PFSK-1 (cell line): Measurements from ENCODE around the gene BEAN1.

Experiments
- FOXP2 ChIP-seq: optimal IDR thresholded peaks from 2 replicates; pipeline ENCODE3; 2011; ENCODE audit warnings: borderline replicate concordance, control low read depth, inconsistent platforms; ENCODE audit not compliant: insufficient read depth; ENCODE audit errors: extremely low read length, extremely low read depth
- POLR2AphosphoS5 ChIP-seq: IDR thresholded peaks from 2 replicates; pipeline ENCODE4 v1.6.1; 2012; ENCODE audit warnings: low read depth, mild to moderate bottlenecking, control low read depth, low read length, moderate library complexity
- REST ChIP-seq, 2 experiments: IDR thresholded peaks; 2 replicates each; pipeline versions ENCODE4 v1.6.1 to v1.8.0; 2011 to 2012; ENCODE audit warnings: low read depth in 2 of 2, low read length in 2 of 2, control low read depth in 1 of 2, inconsistent platforms in 1 of 2, mild to moderate bottlenecking in 1 of 2, moderate library complexity in 1 of 2; ENCODE audit not compliant: insufficient read depth in 1 of 2
- SIN3A ChIP-seq: IDR thresholded peaks from 2 replicates; pipeline ENCODE4 v1.6.1; 2012; ENCODE audit warnings: mild to moderate bottlenecking, low read length, moderate library complexity, borderline replicate concordance; ENCODE audit not compliant: insufficient read depth
- TAF1 ChIP-seq: IDR thresholded peaks from 2 replicates; pipeline ENCODE4 v1.6.1; 2012; ENCODE audit warnings: low read length, control low read depth, borderline replicate concordance; ENCODE audit not compliant: insufficient read depth

Gene BEAN1

DNA sequence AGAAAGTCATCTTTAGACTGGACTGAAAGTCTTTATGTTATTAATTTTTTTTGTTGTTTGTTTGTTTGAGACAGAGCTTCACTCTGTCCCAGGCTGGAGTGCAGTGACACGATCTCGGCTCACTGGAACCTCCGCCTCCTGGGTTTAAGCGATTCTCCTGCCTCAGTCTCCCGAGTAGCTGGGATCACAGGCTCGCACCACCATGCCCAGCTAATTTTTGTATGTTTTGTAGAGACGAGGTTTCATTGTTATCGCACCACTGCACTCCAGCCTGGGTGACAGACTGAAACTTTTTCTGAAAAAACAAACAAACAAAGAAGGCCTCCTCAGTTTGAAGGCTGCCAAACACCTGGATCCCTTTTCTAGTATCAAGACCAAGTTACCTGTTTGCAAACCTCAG, 4.7 kb downstream of the BEAN1 start:
- TF ChIP-seq TAF1 (no peak), FOXP2 (no peak), REST (IDR thresholded peaks at IDR 0.05; ENCODE audit: insufficient read depth in 1 of 2, low read depth in 2 of 2, low read length in 2 of 2) (no peak), SIN3A (no peak), POLR2AphosphoS5 (no peak)

GRCh38 chr16:66432429-66432828, 5.3 kb downstream of the BEAN1 start:
- TF ChIP-seq FOXP2 (no peak), REST (IDR thresholded peaks at IDR 0.05; ENCODE audit: insufficient read depth in 1 of 2, low read depth in 2 of 2, low read length in 2 of 2) (no peak), SIN3A (no peak), TAF1 (no peak), POLR2AphosphoS5 (no peak)

DNA sequence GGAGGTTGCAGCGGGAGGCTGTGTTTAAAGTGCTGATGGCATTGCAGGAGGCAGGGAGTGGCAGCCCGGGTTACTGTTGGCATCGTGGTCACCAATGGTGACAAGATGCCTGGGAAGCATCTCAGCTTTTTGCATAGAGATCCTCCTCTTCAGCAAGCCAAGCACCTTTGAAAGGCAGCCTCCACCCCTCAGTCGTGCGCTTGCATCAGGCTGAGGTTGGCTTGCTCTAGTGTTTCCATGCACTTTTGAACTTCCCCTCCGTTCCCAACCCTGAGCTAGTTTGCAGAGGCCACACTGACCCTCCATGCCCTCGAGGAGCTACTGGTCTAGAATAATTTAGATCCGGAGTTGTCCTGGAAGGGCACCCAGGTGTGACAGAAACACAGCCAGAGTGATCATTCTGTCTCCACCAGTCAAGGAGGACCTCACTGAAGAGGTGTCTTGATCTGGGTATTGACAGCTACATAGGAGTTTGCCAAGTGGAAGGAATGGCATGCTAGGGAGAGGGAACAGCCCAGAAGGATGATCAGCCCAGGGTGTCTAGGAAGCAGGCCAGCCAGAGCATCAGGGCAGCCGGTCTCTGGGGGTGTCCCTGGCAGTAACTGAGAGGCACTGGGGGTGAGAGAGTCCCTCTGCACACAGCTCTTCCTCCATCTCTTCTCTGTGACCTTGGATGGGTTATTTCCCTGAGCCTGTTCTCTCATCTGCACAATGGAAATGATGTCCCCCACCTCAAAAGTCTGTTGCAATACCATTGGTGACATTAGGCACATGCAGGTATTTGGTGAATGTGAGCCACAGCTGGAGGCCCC, 7.7 kb downstream of the BEAN1 start:
- TF ChIP-seq POLR2AphosphoS5 = no peak
- no peak for TF ChIP-seq FOXP2
- TF ChIP-seq TAF1 = no peak
- TF ChIP-seq REST (IDR thresholded peaks at IDR 0.05; ENCODE audit: insufficient read depth in 1 of 2, low read depth in 2 of 2, low read length in 2 of 2) = no peak
- TF ChIP-seq SIN3A = no peak

DNA sequence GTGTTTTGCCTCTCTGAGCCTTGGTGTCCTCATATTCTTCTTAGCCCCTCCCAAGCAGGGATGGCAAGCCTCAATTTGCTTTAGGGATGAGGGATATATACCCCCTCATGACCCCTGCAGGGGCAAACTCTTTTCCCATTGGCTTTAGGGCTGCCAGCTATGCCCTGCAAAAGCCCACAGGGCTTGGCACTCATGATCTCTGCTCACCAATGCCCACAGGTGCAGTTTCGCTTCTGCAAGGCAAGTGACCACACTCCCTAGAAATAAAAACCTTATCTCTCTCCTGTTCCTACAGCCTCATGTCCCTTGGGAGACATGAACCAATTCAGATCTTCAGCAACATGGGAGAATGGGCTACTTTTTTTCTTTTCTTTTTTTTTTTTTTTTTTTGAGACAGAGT, 8.8 kb downstream of the BEAN1 start:
- no peak for TF ChIP-seq POLR2AphosphoS5
- TF ChIP-seq TAF1 = no peak

GRCh38 chr16:66437391-66437945, 10.4 kb downstream of the BEAN1 start:
- TF ChIP-seq SIN3A (no peak), POLR2AphosphoS5 (no peak), REST (IDR thresholded peaks at IDR 0.05; ENCODE audit: insufficient read depth in 1 of 2, low read depth in 2 of 2, low read length in 2 of 2) (no peak), FOXP2 (no peak), TAF1 (no peak)
